A673 (cell line): ENCODE results near the gene DZIP1. TPM values are rescaled to one million over a fixed set of nuclear protein-coding genes. Genes with fewer than 3 reads are reported as not detected.

Experiments used
- BruUV-seq: library from RNA; stranded (reverse); fragments of 400-500 nt; replicated peaks from 2 replicates; lab custom pipeline; 2021; lab: Mats Ljungman, UMichigan
- CTCF ChIA-PET: fragments of 300-600 bp; sonication (Branson Sonifier 250); formaldehyde crosslinking; loops from one replicate; lab custom pipeline; 2022; ENCODE audit warnings: antibody characterized with exemption; lab: Charles Lee
- POLR2A ChIA-PET: fragments of 300-600 bp; sonication (Branson Sonifier 250); formaldehyde crosslinking; loops from one replicate; lab custom pipeline; 2022; ENCODE audit warnings: antibody characterized with exemption; ENCODE audit not compliant: low non-redundant PET; lab: Charles Lee
- DNase-seq: peaks from one replicate; pipeline ENCODE4 v3.0.0-alpha.2; 2015; ENCODE audit warnings: low spot score
- H3K27ac ChIP-seq: fragments of 200-600 bp; sonication (generic); 2 replicates; pipeline ENCODE4 v1.5.1; 2016; ENCODE audit warnings: mixed run types, low read depth, mild to moderate bottlenecking, mixed read lengths, antibody characterized with exemption, low read length; ENCODE audit not compliant: poor library complexity, severe bottlenecking
- H3K27me3 ChIP-seq: fragments of 200-600 bp; sonication (generic); replicated peaks from 2 replicates; pipeline ENCODE4 v1.6.1; 2017; ENCODE audit warnings: mixed run types, low read depth, mild to moderate bottlenecking, mixed read lengths, antibody characterized with exemption, low read length; ENCODE audit not compliant: insufficient read depth, poor library complexity
- H3K36me3 ChIP-seq: fragments of 200-600 bp; sonication (generic); 2 replicates; pipeline ENCODE4 v1.6.1; 2016; ENCODE audit warnings: mixed run types, mild to moderate bottlenecking, mixed read lengths, antibody characterized with exemption, low read length; ENCODE audit not compliant: insufficient read depth, poor library complexity, severe bottlenecking
- H3K4me1 ChIP-seq: fragments of 200-600 bp; sonication (generic); 2 replicates; pipeline ENCODE4 v1.6.1; 2017; ENCODE audit warnings: mixed run types, mild to moderate bottlenecking, mixed read lengths, antibody characterized with exemption, low read length; ENCODE audit not compliant: insufficient read depth, poor library complexity, severe bottlenecking
- H3K4me3 ChIP-seq: fragments of 200-600 bp; sonication (generic); 2 replicates; pipeline ENCODE4 v1.5.1; 2016; ENCODE audit warnings: low read depth, mixed run types, mild to moderate bottlenecking, mixed read lengths, low read length; ENCODE audit not compliant: poor library complexity, severe bottlenecking
- H3K9me3 ChIP-seq: fragments of 200-600 bp; sonication (generic); 2 replicates; pipeline ENCODE4 v1.6.1; 2016; ENCODE audit warnings: mixed run types, low read depth, mild to moderate bottlenecking, mixed read lengths, antibody characterized with exemption, low read length; ENCODE audit not compliant: poor library complexity, severe bottlenecking
- EZH2 ChIP-seq: fragments of 200-600 bp; sonication (generic); IDR thresholded peaks from 2 replicates; pipeline ENCODE4 v1.6.1; 2017; ENCODE audit warnings: borderline replicate concordance, low read depth, mild to moderate bottlenecking, mixed read lengths, antibody characterized with exemption, low read length; ENCODE audit not compliant: poor library complexity, severe bottlenecking
- intact Hi-C: fragments of 100-400 bp; cut with micrococcal nuclease; formaldehyde crosslinking; loops from one replicate; pipeline ENCODE4 v1.10.0; 2022; ENCODE audit not compliant: unreplicated experiment
- total RNA-seq: library from RNA; stranded (reverse); gene quantifications from 2 replicates; pipeline ENCODE4 v1.2.3, GENCODE V29; 2021
- TF ChIP-seq, protein P1 (sequence below): fragments of 300-800, 200-600 bp; sonication (generic); conservative IDR thresholded peaks from 2 replicates; pipeline ENCODE4 v1.5.1; 2017; ENCODE audit warnings: low read depth, mild to moderate bottlenecking, antibody characterized with exemption, low read length, moderate library complexity, mixed read lengths

Gene DZIP1
- total RNA-seq, 1 experiment from 2014 or later, result 6.1 TPM

DNA sequence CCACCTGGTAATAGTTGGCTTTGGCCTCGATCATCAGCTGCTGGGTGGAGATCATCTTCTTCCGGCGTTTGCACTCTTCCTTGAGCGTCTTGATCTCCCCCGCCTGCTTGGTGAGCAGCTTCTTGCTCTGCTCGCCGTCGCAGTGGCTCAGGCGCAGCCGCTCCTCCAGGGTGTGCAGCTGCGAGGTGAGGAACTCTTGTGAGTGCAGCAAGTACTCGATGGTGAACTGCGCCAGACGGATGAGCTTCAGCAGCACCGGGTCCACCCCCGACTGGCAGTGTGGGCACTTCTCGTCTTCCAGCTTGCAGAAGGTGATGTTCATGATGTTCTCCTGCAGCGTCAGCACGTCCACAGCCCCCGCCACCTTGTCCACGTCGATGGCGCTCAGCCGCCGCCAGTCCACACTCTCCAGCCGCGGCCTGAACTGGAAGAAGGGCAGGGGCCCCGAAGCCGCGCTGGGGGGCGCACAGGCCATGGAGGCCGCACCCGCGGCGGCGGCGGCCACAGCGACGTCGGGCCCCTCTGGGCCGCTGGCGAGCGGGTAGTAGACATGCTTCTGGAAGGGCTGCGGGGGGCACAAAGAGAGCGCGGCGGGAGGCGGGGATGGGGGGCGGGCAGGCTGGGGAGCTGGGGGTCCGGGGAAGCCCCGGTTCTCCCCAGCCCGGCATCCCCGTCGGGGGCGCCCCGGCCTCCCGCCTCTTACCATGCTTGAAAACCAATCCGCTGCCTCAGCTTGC, 3.0 kb downstream of the DZIP1 start:
- intact Hi-C loops, result no loop called here
- DNase-seq, result no peak
- Histone ChIP-seq H3K4me3 (no peak overlapping the region), H3K27me3 (peaks cover 52% of the 10 kb centered on the region), H3K36me3 (no peaks in the 10 kb centered on the region), H3K9me3 (no peaks in the 10 kb centered on the region), H3K27ac (no peak overlapping the region), H3K4me1 (no peaks in the 10 kb centered on the region)
- TF ChIP-seq, protein P1, sequence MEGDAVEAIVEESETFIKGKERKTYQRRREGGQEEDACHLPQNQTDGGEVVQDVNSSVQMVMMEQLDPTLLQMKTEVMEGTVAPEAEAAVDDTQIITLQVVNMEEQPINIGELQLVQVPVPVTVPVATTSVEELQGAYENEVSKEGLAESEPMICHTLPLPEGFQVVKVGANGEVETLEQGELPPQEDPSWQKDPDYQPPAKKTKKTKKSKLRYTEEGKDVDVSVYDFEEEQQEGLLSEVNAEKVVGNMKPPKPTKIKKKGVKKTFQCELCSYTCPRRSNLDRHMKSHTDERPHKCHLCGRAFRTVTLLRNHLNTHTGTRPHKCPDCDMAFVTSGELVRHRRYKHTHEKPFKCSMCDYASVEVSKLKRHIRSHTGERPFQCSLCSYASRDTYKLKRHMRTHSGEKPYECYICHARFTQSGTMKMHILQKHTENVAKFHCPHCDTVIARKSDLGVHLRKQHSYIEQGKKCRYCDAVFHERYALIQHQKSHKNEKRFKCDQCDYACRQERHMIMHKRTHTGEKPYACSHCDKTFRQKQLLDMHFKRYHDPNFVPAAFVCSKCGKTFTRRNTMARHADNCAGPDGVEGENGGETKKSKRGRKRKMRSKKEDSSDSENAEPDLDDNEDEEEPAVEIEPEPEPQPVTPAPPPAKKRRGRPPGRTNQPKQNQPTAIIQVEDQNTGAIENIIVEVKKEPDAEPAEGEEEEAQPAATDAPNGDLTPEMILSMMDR, result no peak
- peak; percentile 36 for TF ChIP-seq EZH2
- POLR2A ChIA-PET, result no interaction called here
- no TSS peak for BruUV-seq
- CTCF ChIA-PET, result interaction anchor here (0.6 kb wide), 1 partner anchor 20 kb away, joined by 9 read pairs; no protein-coding TSS in a partner anchor

DNA sequence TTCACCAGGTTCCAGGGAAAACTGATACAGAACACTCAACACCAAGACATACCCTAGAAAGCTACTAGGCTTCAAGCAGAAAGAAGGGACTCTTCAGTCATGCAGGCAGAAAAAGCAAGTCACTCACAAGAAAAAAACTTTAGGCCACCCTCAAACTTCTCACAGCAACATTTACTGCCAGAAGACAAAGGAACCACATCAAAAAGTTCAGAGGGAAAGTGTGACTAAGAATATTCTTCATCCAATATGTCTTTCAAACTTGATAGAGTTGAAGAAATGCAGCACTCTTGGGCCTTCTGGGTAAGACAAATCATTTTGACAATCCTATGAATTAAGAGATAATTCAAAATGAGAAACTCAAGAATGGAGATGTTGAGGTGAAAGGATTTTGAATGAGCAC, 7.7 kb downstream of the DZIP1 start:
- Histone ChIP-seq H3K9me3 (no peaks in the 10 kb centered on the region), H3K27me3 (peaks cover 16% of the 10 kb centered on the region), H3K36me3 (no peaks in the 10 kb centered on the region), H3K4me1 (no peaks in the 10 kb centered on the region), H3K4me3 (no peak overlapping the region), H3K27ac (no peak overlapping the region)
- TF ChIP-seq, protein P1, result no peak
- no peak for TF ChIP-seq EZH2
- ChIA-PET CTCF (interaction anchor here (0.7 kb wide), 1 partner anchor 314 kb away, joined by 4 read pairs; no protein-coding TSS in a partner anchor), POLR2A (no interaction called here)
- intact Hi-C loops, result no loop called here
- no peak for DNase-seq
- BruUV-seq, result no TSS peak

DNA sequence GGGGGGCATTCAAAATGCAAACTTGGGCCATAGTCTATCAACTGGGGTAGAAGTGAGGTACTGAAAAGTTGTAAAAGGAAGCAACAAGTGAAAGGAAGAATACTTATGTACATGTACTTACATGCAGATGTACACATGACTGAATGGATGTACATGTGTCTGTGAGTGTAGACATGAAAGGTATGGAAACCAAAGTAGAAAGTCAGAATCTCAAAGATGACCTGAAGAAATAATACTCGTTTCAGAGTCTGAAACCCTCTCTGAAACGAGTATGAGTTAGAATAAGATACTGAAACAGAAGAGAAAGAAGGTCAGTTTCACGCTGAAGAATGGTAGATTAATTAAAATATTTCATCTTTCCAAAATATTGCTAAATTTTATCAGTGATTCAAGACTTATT, 13.9 kb downstream of the DZIP1 start:
- TF ChIP-seq EZH2, result no peak
- TF ChIP-seq, protein P1, result no peak
- ChIA-PET POLR2A (no interaction called here), CTCF (no interaction called here)
- no peaks in the 10 kb centered on the region for H3K36me3 ChIP-seq
- H3K4me3 ChIP-seq, result no peak overlapping the region
- intact Hi-C loops, result no loop called here
- DNase-seq, result no peak
- no peak overlapping the region for H3K27ac ChIP-seq
- no peaks in the 10 kb centered on the region for H3K9me3 ChIP-seq
- no TSS peak for BruUV-seq
- no peaks in the 10 kb centered on the region for H3K4me1 ChIP-seq
- H3K27me3 ChIP-seq, result no peaks in the 10 kb centered on the region
